Stimulated activated CD8-positive, alpha-beta memory T cell treated with anti-CD3 and anti-CD28 coated beads, Interleukin-7, amount 100 ng/mL, for 1 hour (primary cell): ENCODE data around the gene LEKR1.
"Not testable (repeated sequence)": the region's sequence is repeated elsewhere in the genome, so short reads cannot be mapped to it uniquely, and the experiment has no call there.

ENCODE experiments used
- DNase-seq, 2 donors: peaks; one replicate each; pipeline ENCODE4 v3.0.0-alpha.2; 2020; ENCODE audit warnings: low read depth in 2 of 2

The LEKR1 gene

GRCh38 chr3:156836701-156837100 lies 10.5 kb downstream of the LEKR1 start:
- no peak for DNase-seq

- no peak for DNase-seq
Measured at GRCh38 chr3:156837115-156837514, 11.0 kb downstream of the LEKR1 start.

GRCh38 chr3:156838035-156838434 lies 11.9 kb downstream of the LEKR1 start:
- no peak for DNase-seq

GRCh38 chr3:156840826-156841689 lies 14.9 kb downstream of the LEKR1 start:
- DNase-seq = no peak

DNA sequence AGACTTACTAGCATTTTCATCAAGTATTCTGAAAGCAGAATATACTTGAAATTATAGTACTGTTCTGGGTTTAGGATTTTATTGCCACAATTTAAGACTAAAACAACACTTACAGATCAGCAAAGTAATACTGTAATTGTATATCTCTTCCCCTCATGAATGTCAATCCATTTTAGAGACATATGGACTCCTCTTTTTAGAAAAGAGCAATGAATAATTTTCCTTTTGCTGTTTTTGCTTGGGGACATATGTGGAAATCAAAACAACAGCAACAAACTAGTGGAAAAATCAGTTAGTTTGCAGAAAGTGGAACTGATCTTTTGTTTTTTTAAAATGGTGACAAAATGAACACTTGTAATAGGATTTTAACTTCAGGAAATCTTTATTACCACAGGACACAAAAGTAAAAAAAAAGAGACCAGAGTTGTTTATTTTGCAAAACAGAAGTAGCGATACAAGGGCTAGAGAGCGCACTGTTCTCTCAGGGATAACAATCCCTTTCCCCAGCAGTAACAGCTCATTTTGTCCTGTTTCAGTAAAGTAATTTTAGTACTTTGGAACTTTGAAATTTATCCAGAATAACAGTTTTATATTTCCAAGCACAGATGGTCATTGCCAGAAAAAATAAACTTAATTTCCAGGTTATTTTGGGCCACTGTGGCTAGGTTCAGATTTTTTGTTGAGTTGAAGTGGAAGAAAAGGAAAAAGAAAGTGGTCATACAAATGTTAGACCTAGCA lies 17.1 kb downstream of the LEKR1 start:
- no peak for DNase-seq

DNA sequence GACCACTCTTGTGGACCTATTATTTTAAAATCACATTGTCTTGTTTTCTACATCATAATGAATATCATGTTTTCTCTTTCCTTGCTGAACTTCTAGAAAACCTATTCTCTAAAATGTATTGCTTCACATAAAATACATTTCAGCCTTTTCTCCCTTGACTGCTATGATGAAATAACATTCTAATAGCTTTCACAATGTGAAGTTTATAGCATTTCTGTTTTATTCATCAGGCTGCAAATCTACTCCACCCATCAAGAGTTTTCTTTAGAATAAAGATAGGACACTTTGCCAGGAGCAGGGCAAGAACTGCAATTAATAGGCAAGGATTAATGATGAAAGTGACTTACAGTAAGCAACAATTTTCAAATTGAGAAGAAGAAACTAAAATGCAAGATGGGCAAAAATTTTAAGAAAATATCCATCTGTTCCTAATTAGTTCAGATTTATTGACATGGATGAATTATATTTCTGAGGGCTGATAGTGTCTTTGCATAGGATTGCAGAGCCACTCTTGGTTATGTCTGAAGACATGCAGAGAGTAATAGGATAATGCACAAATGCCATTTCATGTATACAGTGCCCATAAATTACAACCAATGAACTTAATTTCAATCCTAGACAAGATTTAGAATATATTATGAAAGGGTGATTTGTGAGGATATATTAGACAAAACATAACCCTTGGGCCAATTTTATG lies 21.7 kb downstream of the LEKR1 start:
- no peak for DNase-seq

DNA sequence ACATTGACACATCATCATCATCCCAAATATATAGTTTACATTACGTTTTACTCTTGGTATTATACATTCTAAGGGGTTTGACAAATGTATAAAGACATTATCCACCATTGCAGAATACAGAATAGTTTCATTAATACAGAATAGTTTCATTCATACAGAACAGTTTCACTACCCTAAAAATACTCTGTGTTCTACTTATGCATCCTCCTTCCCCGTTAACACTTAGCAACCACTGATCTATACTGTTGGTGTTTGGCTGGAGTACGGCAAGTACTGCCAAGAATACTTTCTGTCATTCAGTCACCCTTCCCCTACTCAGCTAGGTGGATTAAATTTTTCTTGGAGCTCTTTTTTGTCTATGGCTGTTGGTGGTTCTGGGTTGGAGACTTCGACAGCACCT lies 33.4 kb downstream of the LEKR1 start:
- DNase-seq = no peak

GRCh38 chr3:156860873-156861272 lies 34.7 kb downstream of the LEKR1 start:
- no peak for DNase-seq

DNA sequence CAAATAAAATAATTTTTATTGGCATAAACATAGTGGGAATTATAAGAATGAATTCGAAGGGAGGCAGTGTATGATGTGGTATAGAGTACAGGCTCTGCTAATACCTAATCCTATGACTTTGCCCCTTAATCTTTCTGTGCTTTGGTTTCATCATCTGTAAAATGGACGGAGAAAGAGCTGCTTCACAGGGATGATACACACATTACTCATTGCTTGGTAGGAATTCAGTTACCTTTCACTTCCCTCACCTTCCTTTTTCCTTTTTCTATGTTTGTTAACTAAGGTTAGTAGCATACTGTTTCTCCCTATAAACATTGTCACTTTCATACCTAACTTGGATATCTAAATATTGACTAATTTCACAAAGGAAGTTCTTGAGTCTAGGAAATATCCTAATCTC lies 36.2 kb downstream of the LEKR1 start:
- DNase-seq = no peak

- no peak for DNase-seq
Measured at GRCh38 chr3:156865732-156866131, 39.6 kb downstream of the LEKR1 start.

GRCh38 chr3:156867174-156867573 lies 41.0 kb downstream of the LEKR1 start:
- DNase-seq = no peak

- no peak for DNase-seq
Measured at GRCh38 chr3:156867920-156868319, 41.8 kb downstream of the LEKR1 start.

GRCh38 chr3:156873906-156874305 lies 47.8 kb downstream of the LEKR1 start:
- no peak for DNase-seq

GRCh38 chr3:156879491-156879890 lies 53.3 kb downstream of the LEKR1 start:
- DNase-seq = not testable (repeated sequence)

DNA sequence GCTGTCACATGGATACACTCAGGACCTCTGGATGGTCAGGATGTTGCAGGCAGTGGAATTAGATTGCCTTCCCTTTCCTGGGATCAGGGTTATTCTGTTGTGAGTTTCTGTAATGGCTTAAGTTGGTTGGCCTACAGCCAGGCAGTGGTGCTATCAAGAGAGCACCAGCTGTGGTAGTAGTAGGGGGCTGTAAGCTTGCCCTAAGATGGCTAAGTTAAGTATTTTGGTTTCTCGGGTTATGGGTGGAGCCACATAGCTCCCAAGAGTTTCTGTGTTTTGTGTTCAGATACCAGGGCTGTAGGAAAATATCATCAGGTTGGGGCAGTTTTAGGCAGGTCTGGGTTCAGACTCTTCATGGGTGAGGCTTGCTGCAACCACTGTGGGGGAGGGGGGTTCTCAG lies 59.6 kb downstream of the LEKR1 start:
- DNase-seq = no peak

- DNase-seq = no peak
Measured at GRCh38 chr3:156888176-156888575, 62.0 kb downstream of the LEKR1 start.

DNA sequence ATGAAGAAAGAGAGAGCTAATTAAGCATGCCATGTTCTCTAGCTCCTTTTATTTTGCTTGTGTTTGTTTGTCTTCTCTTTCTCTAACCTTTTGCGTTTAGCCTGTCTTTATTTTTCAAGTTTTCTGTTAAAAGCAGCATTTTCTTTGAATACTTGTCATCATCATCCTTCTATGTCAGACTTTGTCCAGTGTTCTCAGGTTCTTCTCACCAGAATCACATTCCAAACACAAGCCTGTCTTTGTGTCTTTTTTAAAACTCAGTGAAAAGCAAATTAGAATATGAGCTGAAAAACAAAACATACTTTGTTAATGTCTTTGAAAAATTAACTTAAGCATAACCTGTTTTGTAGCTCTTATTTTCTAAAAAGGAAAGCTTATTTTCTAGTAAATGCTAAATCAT lies 62.4 kb downstream of the LEKR1 start:
- no peak for DNase-seq

DNA sequence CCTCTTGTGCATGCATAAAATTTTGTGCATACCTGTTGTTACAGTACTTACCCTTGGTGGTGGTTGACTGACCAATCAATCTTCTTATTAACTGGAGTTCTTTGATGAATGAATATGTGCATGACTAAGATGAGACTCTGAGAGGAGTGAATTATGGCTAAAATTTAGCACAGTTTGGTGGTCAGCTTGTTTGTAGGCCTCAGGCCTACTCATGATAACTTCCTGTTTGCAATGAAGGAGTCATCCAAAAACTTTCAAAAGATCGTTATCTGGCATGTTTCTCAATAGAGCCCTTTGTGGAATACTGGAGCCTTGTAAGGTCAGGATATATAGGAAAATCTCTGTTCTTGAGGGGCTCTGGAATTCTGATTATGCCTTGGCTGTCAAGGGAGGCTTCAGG lies 66.5 kb downstream of the LEKR1 start:
- DNase-seq = no peak

- DNase-seq = not testable (repeated sequence)
Measured at GRCh38 chr3:156895374-156895773, 69.2 kb downstream of the LEKR1 start.

GRCh38 chr3:156897851-156898250 lies 71.7 kb downstream of the LEKR1 start:
- not testable (repeated sequence) for DNase-seq

DNA sequence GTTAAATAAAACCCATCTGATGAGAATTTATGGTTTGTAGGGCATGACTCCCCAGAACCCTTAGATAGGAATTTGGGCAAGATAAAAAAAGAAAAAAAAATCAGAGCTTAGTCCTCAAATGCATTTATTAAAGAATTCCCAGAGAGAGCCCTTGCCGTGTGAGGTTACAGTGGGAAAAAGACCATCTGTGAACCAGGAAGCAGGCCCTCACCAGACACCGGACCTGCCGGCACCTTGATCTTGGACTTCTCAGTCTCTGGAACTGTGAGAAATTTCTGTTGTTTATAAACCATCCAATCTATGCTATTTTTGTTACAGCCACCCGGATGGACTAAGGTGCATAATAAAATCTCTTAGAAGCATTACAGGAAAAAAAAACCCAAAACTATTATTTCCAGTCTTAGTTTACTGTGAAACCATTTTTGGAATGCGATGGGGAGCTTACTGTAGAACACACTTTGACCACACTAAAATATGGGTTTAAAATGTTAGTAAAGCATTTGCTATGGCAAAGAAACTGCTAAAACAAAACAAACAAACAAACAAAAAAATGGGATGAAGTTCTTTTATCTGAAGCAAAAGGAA lies 72.2 kb downstream of the LEKR1 start:
- no peak for DNase-seq

DNA sequence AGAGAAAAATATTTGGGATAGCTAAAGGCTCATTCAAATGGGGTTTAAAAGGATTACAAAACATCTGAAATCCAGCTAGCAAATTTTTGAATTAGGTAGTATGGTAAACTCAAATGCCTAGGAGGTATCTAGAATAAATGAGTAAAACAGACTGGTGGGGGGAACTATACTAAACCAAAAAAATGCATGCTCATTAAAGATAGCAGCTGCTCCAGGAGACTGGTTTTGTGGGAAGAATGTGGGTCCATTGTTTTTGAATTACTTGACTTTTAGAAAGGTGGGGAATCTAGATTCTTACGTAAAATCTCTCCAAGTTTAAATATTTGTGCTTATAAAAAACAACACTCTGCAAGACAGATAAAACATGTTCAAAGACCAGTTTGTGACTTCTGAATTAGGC lies 73.8 kb downstream of the LEKR1 start:
- DNase-seq = no peak
